Stimulated activated CD4-positive, alpha-beta T cell treated with anti-CD3 and anti-CD28 coated beads, Interleukin-12 subunit alpha, Interleukin-12 subunit beta, amount 100 ng/mL, for 48 hours (primary cell): ENCODE results near the gene EFCAB11.

Experiments used
- DNase-seq, 3 donors: peaks; one replicate each; pipeline ENCODE4 v3.0.0-alpha.2; 2020; ENCODE audit warnings: low read depth in 2 of 3, low spot score in 1 of 3

Gene EFCAB11

DNA sequence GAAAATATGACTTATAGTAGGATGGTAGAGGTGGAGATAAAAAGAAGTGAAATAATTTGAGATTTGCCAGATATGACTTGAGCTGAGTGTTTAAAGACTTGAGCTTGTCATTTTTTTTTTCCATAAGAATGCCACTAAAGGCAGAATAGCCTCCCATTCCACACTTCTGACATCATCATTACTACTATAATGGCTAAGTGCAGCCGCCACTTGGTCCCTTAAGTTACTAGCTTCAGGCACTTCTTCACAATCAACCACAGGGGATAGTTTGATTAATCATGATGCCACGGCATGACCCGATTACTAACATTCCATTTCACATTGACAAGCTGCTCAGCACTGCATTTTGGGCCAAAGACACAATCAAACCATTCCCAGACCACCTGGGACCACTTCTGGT is 127.9 kb downstream of the EFCAB11 start:
- no peak for DNase-seq

DNA sequence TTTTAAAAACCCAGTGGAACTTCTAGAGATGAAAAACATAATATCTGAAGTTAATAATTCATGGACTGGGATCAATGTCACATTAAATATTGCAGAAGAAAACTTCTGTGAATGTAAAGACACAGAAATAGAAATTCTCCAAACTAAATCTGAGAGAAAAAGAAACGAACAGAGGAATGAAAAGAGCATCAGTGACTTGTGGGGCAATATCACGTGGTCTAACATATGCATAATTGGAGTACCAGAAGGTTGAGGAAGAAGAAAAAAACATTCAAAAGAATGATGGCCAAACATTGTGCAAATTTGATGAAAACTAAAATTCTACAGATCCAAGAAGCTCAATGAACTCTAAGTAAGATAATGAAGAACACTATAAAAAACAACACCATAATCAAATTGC is 130.8 kb downstream of the EFCAB11 start:
- no peak for DNase-seq

DNA sequence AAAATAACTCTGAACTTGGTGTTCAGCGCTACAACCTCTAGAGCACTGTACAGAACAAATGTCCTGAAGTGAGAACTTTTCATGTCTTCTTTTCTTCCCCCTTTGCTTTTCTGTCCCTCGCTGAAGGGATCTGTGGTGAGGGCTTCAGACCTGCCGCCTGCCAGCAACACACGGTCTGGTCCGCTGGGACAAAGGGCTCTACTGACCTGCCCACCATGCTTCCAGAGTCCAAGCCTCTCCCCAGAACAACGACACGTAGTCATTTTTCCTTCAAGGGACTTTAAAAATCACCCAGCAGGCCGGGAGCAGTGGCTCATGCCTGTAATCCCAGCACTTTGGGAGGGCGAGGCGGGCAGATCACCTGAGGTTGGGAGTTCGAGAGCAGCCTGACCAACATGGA is 140.4 kb downstream of the EFCAB11 start:
- no peak for DNase-seq

DNA sequence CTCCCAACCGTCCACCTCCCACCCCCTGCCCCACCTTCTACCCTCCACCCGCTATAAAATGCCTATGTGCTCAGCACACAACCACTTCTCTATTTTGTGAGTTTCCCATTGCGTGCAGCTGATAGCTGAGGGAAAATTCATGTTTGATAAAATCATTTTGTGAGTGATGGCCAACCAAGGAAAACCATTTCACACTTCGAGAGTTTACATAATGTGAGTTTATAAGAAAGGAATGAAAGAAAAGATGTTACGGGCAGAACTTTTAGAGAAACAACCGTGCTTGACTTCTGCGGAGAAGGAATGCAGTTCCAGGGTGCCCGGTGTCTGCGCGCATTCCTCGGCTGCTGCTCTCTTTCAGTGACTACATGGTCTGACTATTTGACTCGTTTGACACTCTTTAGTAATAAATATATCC is 140.9 kb downstream of the EFCAB11 start:
- no peak for DNase-seq

DNA sequence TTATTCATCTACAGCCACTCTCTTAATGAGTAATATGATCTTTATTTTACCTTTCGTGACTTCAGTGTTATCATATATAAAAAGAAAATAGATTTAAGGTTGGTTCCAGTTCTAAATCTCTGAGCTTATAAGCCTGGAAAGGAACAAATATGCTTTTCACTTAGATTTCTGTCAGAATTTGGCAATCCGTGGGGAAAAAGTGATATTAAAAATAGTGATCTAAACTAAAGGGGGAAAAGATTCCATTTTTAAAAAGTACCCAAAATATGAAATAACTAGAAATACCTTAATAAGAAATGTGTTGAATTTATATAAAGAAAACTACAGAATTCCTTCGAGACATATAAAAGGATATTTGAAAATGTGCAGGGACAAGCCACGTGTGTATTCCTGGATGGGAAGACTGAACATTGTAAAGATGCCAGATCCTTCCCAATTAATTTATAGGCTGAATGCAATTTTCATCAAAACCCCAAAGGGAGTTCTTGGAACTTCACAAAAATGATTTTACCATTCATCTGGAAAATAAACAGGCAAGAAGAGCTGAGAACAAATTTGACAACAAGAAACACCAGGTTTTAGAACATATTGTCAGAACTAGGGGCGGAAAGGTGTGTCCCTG is 142.5 kb downstream of the EFCAB11 start:
- DNase-seq: no peak

DNA sequence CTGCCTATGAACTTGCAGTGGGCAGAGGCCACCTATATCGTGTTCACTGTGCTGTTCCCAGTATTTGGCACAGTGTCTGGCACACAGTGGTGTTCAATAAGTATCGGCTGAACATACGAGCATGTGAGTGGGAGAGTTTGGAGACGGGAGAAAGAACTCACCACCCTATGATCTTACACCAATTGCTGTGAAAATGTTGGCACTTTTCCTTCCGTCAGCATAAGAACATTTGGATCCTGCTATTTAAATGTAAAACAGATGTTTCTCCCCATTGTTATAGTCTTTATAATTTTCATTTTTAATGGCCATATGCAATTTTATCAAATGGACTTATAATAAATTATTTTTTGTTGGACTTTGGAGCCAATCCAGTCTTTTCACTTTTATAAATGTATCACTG is 144.4 kb downstream of the EFCAB11 start:
- no peak for DNase-seq

DNA sequence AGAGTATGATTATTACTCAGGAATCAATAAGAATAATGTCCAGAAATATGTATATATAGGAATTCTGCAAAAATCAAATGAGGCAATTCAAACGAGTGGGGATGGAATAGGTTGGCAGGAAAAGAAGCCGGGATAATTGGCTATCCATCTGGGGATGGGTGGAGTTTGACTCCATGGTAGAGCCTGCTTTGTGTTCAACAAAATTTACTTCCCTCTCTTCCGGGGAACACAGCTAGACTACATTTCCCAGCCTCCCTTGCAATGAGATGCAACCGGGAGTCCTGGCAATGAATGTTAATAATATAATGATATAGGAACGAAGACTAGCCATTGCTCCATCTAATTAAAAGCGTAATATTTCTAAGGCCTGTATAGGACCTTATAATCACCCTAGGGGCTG is 146.6 kb downstream of the EFCAB11 start:
- DNase-seq: no peak

DNA sequence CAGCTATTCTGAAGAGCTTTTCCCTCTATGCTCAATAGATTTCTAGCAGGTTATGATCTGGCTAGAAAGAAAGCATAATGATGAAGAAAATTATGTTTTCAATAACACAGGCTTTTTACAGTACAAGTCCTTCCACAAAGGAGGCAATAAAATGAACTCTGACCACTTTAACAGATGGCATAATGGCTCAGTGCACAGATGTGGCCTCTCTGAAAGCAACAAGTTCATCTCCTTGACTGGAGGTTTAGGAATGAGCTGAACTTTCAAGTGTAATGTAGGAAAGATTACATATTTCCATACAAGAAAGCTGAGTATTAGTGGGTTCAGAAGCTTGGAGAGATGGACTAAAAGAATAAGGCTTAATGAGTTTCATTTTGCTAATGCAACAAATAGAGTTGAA is 147.4 kb downstream of the EFCAB11 start:
- DNase-seq: no peak

DNA sequence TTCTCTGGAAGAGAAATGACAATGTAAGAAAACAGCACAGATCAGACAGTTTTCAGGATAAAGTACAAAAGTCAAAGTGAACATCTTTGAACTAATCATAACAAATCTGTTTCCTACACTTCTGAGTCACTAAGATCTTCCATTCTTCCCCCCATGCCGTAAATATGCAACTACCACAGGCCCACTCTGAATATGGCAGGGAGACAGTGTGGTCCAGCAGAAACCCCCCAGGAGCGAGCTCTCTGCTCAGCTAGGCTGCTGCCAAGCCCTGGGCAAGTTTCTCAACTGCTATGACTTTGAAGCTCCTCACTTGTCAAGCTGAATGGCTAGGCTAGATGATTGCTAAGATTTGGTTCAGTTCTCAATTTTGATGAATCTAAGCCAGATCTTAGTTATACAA is 148.1 kb downstream of the EFCAB11 start:
- DNase-seq: no peak

DNA sequence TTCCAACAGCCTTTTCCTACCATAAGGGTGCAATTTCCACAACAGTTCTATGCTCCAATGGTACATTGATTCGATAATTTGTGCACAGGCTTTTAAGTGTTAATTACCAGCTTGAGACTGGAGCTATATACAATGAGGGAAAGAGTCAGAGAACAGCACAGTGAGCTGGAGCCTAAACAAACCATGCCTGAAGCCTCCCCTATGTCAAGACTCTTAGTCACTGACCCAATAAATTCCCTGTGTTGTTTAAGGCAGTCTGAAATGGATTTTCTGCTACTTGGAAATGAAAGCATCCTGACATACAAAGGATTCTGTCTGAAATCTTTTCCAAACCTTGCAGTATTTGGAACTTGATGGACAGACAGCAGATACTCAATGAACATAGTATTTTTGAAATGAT is 149.0 kb downstream of the EFCAB11 start:
- DNase-seq: no peak

DNA sequence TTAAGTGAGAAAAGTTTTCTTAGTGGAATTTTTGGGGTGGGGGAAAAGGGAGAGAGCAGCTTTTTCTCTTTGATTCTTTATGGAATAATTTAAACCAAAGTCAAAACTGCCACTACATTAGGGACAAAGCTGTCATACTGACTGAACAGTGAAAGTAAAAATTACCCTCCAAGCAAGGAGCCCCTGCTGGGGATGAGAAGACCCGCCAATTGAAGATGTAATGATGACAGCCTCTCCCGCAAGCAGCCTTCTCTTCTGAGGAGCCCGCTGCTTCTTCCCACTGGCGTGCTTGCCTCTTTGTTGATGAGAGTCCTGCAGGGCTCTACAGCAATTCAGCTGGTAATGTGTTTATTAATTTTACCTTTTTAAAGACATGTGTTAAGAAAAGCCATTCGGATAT is 151.0 kb downstream of the EFCAB11 start:
- DNase-seq: no peak

DNA sequence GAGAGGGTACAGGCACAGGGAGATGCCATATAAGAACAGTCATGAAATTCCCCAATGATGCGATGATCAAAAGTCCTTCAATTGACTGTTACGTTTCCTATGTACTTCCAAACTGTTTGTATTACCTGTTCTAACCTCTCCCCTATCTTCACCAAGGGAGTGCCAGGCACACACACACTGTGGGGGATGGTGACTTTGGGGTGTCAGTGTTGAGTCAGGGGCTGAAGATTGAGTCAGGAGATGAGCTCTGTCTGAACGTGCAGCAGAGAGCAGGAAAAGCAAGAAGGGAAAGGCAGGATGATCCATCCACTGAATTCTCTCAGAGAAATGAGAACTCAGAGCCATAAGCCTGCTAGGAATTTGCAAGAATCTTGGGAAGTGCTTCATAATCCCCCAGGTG is 153.4 kb downstream of the EFCAB11 start:
- DNase-seq: no peak

DNA sequence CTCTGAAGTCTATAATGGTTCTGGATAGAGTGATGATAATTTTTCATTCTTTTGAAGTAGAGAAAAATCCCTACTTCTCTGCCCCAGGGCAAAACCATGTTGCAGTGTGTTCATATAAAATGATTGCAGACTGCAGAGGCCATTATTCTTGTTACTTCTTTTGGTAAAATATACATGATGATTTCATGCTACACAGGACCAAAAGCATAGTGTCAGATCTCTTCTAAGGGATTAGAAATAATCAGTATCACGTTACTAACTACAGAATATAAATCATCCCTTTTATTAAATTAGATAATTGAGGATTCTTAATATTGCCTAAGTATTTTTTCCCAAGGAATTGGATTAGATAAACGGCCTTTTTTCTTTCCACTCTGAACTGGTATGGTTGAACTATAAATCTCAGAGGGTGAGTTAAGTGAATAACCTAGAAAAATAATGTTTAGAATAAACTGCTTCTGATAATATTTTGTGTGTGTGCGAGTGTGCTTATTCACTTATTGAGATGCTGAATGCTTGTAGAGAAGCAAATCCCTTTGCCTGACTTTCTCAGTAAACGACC is 156.2 kb downstream of the EFCAB11 start:
- no peak for DNase-seq

DNA sequence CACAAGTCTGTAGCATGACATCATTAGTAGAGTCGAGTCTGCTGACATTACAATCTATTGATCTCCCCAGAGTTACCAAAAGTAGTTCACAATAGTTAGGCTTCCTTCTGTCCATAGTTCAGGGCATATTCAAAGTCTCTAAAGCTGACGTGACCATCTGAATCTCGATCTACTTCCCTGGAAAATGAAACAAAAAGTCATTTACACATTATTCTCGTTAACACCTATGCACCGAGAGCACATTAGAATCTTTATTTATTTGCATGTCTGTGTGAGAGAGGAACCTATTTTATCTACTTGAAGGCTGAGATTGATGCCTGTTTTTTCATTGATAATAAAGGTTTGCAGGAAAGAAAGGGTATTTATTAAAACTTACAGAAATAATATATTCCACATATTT is 157.4 kb downstream of the EFCAB11 start:
- no peak for DNase-seq

DNA sequence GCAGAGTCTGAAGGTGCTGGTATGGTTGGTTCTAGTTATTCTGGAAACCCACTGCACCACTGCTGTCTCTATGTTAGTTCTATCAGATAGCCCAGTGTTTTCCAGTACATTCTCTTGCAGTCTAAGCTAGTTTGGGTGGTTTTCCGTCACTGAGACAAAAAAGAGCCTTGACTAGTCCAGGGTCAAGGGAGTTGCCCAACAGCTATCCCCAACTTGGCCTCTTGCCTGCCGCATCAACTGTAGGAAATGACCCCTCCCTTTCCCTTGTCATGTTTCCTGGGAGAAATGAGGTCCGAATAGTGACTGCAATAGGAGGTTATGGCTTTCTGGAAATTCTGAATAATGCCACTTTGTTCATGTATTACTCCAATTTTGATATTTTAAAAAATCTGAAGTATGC is 160.4 kb downstream of the EFCAB11 start:
- no peak for DNase-seq

DNA sequence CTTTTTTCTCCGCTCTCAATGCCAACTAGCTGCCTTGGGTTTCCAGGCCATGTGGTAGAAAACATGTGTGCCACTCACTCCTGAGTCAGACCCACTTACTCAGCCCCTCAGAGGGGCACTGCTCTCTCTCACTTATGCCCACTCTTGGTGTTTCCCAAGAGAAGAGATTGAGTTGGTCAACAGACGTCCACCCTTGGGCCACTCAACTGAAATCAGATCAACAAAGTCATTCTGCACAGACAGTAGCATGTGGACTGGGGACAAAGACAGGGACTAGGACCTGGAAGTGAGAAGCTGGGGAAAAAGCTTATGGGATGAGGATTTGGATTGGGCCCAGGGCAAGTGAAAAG is 161.2 kb downstream of the EFCAB11 start:
- no peak for DNase-seq

DNA sequence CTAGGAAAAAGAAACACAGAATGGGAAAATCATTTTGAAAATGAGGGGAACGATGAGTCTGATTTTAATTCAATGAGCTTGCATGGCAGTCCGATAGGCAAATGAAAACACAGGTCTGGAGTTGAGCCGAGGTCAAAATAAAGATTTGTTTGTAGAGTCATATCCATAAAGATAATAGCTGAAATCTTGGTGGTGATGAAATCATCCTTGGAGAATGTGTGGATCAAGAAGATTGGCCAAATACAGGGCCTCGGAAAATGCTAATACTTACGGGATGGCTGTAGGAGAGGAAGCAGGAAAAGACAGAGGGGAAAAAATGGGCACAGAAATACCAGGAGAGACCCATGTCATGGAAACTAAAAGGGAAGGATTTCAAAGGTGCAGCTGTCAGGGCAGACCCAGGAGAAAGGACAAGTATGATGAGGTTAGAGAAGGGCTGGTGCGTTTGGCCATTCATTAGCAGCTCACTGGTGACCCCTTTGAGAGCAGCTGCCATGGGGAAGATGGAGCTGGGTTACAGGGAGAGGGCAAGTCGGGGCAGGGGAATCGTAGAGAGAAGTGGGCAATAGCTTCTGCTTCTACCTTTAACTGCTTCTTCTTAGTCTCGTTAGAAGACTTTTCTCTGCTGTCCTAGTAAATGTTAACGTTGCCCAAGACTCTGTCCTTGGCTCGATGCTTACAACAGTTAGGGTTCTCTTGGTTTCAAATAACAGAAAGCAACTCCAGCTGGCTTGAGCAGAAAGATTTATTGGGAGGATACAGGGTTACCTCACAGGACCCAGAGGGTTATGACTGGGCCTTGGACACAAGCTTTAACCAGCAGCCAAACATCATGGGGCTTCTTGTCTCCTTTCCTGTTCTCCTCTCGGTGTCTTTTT is 161.8 kb downstream of the EFCAB11 start:
- no peak for DNase-seq

DNA sequence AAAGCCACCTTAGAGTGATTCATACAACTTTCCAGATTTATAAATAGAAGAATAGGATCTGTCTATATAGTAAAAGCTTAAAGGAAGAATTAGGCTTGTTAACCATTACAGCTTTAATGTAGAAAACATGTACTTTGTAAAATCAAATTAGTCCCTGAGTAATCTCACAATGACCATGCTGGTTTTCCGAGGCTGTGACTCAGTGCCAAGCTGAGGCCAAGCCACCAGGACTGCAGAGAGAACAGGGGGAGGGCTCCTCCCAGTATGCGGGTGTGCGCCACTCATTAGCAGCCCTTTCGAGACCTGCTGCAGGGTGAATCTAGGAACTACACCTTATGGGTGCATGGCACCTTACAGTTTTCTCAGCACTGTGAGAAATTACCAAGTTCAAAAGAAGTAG is 167.0 kb downstream of the EFCAB11 start:
- DNase-seq: no peak

DNA sequence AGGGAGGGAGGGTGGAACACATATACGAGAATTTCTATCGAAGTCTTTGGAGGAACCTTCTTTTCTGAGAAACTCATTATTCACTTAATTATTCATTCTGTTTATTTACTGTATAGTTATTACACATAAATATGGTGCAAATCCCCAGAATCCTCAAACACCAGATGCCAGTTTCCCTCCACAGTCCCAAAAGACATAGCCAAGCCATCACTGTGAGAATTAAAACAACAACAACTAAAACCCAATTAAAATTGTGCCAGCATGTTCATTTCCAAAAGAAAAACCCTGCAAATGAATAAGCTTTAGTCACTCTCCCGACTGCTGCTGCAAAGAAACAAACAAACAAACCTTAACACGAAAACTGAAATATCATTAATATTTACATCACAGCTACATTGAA is 173.5 kb downstream of the EFCAB11 start:
- DNase-seq: no peak

DNA sequence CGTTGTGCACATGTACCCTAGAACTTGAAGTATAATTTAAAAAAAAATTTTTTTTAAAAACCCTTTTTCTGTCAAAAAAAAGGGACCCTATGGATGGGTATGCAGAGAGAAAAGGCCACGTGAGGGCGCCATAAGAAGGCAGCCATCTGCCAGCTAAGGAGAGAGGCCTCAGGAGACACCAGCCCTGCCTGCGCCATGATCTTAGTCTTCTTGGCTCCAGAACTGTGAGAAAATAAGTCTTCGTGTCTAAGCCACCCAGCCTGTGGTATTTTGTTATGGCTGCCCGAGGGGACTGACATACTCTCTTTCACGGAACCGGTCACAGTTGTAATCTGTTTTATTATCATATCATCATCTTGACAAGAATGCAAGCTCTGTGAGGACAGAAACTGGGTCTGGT is 174.8 kb downstream of the EFCAB11 start:
- DNase-seq: no peak

DNA sequence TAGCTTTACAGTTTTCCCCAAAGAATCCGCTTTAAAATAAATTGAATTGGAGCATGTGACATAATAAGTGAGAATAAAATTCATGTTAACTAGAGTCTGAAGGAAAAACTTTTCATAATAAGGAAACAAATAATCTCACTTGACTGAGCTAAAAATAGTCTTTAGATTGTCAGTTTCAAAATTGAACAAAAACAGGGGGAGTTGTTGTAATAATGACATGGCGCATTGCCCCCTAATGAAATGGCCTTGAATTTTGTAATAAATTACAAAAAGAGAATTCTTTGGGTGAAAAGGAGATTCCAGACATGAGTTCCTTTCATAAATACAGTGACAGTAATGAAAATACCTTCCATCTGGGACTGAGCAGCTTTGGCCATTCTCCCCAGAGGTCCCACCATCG is 178.6 kb downstream of the EFCAB11 start:
- no peak for DNase-seq

DNA sequence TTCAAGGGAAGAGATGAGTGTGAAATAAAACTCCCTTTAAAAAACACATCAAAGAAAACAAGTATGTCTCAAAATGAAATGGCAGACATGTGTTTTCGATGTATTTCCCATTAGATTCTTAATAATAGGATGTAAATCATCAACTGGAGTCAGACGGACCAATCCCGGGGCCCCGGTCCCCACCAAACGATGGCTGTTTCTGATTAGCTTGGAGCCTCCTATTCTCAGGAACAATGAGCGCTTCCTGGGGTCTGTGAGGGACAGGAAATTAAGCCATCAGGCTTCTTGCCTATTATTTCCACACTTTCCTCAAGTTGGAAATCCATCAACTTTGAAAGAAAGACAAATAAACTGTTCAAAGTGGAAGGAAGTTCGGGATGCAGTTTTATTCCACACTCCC is 179.4 kb downstream of the EFCAB11 start:
- no peak for DNase-seq
